GM10248 (cell line): ENCODE results near the gene TOMM7.

Source experiments
- CTCF ChIA-PET: fragments of 300-600 bp; sonication (Branson Sonifier 250); formaldehyde crosslinking; extraction: SDS; loops from one replicate; lab custom pipeline; 2021; ENCODE audit warnings: antibody characterized with exemption; lab: Yijun Ruan, JAX
- POLR2A ChIA-PET: fragments of 350-650 bp; sonication (Branson Sonifier 250); formaldehyde crosslinking; extraction: SDS; loops from one replicate; lab custom pipeline; 2020; ENCODE audit warnings: antibody characterized with exemption; lab: Yijun Ruan, JAX
- DNase-seq: peaks from one replicate; pipeline ENCODE4 v3.0.0; 2012; ENCODE audit errors: extremely low spot score
- CTCF ChIP-seq: IDR thresholded peaks from 2 replicates; pipeline ENCODE4 v1.5.1; 2012; ENCODE audit warnings: mild to moderate bottlenecking, low read depth; ENCODE audit errors: extremely low read depth, missing control alignments, control extremely low read depth

TOMM7 gene

GRCh38 chr7:22822486-22823141 lies at the start of gene TOMM7:
Gene TOMM7 (minus strand): TSS chr7:22822849. CDS start chr7:22822779, 70 bp downstream.
- ChIA-PET POLR2A (no interaction called here), CTCF (interaction anchor here (0.9 to 5.9 kb wide), 8 partner anchors 9 to 264 kb away, joined by 3 to 39 read pairs (median 4); no protein-coding TSS in a partner anchor)
- TF ChIP-seq CTCF = peak; percentile 50
- DNase-seq = peak; percentile 96

GRCh38 chr7:22872096-22872807 lies 49.6 kb upstream of the TOMM7 start:
- DNase-seq = peak; percentile 77
- TF ChIP-seq CTCF = no peak
- ChIA-PET CTCF (interaction anchor here (1.9 to 2.9 kb wide), 4 partner anchors 12 to 16 kb away, joined by 5 to 24 read pairs (median 7); no protein-coding TSS in a partner anchor), POLR2A (interaction anchor here (0.6 to 1.1 kb wide), 3 partner anchors 16 to 26 kb away, joined by 3 to 5 read pairs (median 4); no protein-coding TSS in a partner anchor)

DNA sequence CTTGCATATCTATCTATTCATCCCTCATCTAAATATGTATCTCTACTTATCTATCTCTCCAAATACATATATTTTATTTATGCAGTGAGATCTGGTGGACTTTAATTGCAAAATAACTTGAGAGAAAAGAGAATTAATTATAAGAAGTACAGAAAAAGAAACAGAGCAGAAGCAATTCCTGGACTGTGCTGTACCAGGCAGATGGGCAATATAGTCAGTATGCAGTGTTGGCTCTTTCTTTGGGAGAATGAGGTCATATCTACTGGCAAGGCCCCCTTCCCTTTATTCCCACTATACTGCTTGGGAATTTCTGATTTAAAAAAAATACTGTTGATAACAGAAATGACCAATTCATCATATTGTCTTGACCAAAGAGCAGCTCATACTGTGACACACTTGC lies 49.0 kb upstream of the TOMM7 start:
- no peak for TF ChIP-seq CTCF
- CTCF ChIA-PET = interaction anchor here (1.0 to 2.9 kb wide), 3 partner anchors 9 to 16 kb away, joined by 3 to 24 read pairs (median 7); no protein-coding TSS in a partner anchor
- no peak for DNase-seq
- POLR2A ChIA-PET = interaction anchor here (0.7 to 1.1 kb wide), 2 partner anchors 15 to 16 kb away, joined by 3 to 5 read pairs; no protein-coding TSS in a partner anchor

DNA sequence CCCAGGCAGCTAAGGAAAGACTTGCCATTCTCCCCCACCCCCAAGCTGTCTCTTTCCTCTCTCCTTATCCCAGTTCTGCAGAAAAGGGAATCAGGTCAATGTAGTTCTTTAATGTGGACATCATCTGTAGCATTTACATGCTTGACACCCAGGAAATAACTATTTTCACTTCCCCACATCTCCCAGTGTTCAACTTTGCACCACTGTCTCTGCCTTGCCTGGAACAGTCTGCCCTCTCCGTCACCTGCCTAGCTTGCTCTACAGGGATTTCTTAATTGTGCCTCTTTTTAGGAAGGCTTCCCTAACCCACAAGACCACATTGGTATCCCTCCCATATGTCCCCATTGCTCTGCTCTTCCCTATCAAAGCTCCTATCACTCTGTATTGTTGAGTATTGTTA lies 45.9 kb upstream of the TOMM7 start:
- DNase-seq = no peak
- ChIA-PET POLR2A (no interaction called here), CTCF (interaction anchor here (0.9 to 2.1 kb wide), 4 partner anchors 9 to 187 kb away, joined by 3 to 9 read pairs (median 5); no protein-coding TSS in a partner anchor)
- no peak for TF ChIP-seq CTCF

GRCh38 chr7:22867589-22867988 lies 44.9 kb upstream of the TOMM7 start:
- POLR2A ChIA-PET = no interaction called here
- CTCF ChIA-PET = interaction anchor here (1.0 to 2.1 kb wide), 7 partner anchors 8 to 188 kb away, joined by 3 to 9 read pairs (median 5); no protein-coding TSS in a partner anchor
- TF ChIP-seq CTCF = no peak
- DNase-seq = no peak

DNA sequence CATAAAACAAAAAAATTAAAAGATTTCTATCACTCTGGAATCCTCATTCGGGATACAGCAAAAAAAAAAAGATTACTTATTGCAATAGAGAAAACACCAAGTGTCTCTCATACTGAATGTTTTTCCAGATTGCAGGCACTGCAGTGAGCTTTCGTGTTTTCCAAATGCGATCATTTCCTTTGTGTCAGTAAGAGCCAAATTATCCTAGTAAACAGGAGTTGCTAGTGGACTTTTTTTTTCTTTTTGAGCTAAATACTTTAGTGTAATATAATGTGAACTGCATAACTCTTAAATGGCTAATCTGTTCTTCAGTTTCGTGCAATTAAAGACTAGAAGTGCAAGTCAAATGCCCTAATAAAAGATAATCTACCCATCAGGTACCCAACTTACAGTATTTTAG lies 44.4 kb upstream of the TOMM7 start:
- CTCF ChIA-PET = interaction anchor here (0.9 to 2.1 kb wide), 9 partner anchors 8 to 189 kb away, joined by 3 to 9 read pairs (median 3); no protein-coding TSS in a partner anchor
- POLR2A ChIA-PET = no interaction called here
- TF ChIP-seq CTCF = no peak
- no peak for DNase-seq
